Measurements from ENCODE around the gene ERC2. TPM values are rescaled to one million over a fixed set of nuclear protein-coding genes. Genes with fewer than 3 reads are reported as not detected.

The ERC2 gene
- total and polyA plus RNA-seq, 2 of the 8 experiments (the other 6 are each of a cell fraction or from before 2014, with no cell fraction given) = 16.4 to 22.8 TPM

DNA sequence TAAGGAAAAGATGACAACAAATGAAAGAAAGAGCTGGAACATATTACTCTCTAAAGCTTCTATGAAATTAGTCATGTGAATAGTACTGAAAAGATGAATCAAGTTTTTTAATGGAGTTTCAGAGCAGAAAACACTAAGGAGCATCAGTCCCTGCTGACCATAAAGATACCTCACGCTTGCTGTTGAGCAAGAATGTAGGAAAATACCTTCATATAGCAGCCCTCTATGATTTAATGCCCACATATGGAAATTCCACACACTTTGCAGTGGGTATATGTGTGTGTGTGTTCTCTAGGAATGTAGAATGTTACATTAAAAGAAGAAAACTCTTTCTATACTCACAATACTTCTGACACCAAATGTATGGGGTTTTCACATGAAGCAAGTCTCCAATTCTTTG is 355.0 kb downstream of the ERC2 start (continued):
- TF ChIP-seq YY1 (IDR thresholded peaks at IDR 0.05; ENCODE audit: low read depth, low read length) = no peak

Measured in H1 (cell line).